NCI-H460 (cell line): ENCODE results near the gene HAGH. TPM values are rescaled to one million over a fixed set of nuclear protein-coding genes. Genes with fewer than 3 reads are reported as not detected.
"Not testable (repeated sequence)": the region's sequence is repeated elsewhere in the genome, so short reads cannot be mapped to it uniquely, and the experiment has no call there.

Source experiments
- DNase-seq: peaks from one replicate; pipeline ENCODE4 v3.0.0-alpha.2; 2016; ENCODE audit warnings: low read depth; ENCODE audit errors: extremely low read depth
- total RNA-seq: library from RNA; depleted of rRNA; stranded (reverse); fragments of >200 nt; shearing (Covaris generic); gene quantifications from 2 replicates; pipeline ENCODE4 v1.2.3, GENCODE V29; 2014

The HAGH gene
- total RNA-seq, 1 experiment from 2014 or later: 73.9 TPM

DNA sequence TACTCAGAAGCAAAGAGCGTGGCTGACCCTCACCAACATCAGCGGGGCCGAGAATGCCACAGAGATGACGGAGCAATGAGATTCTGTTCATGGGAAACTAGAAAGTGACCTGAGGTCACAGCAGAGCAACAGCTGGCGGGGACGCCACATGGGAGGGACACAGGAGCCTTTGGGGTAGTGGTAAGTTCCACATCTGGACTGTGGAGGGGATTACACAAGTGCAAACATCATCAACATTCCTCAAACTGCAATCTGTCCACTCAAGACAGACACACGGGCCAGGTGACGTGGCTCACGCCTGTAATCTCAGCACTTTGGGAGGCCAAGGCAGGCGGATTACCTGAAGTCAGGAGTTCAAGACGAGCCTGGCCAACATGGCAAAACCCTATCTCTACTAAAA lies 11.2 kb downstream of the HAGH start:
- DNase-seq: no peak

DNA sequence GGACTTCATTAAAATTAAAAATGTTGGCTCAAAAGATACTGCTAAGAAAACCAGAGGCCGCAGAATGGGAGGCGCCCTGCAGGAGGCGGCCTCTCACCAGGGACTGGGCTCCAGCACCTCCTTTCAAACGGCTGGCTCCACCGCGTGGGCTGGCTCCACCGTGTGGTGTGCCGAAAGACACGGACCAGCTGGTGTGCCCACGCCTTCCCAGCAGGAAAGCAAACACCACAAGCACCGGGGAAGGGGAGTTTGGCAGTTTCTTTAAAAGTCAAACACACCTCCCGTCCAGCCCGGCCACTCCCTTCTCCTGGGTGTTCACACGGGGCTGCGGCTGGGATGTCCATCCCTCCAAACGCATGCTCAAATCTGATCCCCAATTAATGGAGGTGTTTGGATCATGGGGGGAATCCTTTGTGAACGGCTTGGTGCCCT lies 13.9 kb downstream of the HAGH start:
- peak; percentile 57 for DNase-seq

DNA sequence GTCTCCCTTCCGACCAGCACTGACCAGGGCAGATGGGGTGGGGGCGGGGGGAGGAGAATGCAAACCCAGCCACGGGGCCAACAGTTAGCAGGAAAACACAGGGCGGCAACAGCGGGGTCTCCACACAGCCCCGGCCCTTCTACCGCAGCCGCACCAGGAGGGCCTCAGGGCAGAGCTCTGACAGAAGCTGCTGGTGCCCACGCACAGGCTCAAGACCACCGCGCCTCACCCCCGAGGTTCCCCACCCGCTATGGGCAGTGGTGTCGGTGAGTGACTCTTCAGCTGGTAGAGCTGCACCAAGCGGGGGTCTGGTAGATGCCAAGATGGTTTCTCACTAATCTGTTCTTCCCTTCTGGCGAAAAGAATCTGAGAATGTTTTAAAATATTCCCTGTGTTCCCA lies 16.1 kb downstream of the HAGH start:
- DNase-seq: no peak

DNA sequence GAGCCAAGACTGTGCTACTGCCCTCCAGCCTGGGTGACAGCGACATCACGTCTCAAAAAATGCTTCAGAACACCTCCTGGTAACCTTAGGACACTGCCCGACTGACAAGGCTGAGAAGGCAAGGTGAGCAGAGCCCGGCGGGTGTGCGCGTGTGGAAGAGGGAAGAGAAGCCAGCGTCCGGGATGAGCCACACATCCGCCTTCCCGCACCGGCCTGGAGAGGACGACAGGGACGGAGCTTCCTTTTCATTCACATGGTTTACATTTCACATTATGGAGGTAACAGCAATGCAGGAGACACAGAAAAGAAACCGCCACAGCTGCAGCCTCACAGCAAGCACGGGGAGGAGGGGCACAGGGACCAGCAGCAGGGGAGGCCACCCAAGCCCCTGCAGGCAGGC lies 16.5 kb downstream of the HAGH start:
- no peak for DNase-seq

DNA sequence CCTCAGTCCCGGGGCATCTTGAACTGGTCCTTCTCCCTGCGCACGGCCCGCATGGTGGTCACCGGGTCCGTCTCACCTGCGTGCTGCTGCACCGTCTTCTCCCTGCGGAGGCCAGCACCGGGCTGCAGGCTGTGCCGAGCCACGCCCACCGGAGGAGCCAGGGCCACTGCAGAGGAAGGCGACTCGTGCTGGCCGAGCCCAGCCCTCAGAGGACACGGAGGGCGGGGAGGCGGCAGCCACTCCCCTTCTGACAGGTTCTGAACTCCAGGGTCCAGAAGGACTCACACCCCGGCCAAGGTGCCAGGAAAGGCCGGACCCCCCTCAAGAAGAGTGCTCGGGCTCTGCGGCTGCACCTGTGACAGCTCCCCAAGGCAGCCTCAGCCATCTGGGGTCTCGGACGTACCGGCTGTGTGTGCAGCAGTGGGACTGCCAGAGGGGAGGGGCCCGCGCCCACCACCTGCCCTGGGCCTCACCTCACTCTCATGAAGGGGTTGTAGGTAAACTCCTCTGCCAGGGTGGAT lies 17.3 kb downstream of the HAGH start:
- no peak for DNase-seq

DNA sequence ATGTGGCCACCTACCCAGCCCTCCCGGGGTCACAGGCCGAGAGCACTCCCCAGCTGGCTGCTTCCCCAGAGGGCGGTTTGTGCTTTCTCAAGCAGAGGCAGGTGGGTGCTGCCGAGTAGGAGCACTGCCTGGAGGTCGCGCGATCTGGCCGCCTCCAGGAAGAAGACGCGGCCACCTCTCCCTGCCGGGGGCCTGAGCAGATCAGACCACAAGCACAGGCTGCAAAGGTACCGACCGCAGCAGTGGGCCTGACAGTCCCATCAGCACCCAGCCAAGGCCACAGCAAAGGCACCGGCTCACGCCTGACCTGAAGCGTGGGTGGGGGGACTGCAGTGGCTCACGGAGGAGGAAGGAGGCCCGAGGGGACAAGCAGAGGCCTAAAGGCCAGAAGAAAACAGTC lies 17.9 kb downstream of the HAGH start:
- no peak for DNase-seq

DNA sequence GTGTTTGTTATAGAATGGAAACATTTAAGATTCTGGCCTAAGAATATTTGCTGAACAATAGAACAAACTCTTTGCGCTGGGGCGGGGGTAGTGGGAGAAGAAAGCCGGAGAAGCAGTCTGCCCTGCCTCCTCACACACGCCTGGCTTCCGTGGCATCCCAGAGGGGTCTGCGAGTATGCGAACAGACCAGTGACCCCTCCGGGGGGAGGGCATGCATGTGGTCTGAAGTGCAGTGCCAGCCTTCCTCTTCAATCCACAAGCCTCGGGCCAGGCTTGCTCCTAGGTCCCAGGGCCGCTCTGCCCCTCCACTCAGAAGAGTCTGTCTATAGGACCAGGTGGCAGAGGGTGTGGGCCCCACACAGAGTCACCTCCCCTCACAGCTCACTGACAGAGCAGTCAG lies 19.0 kb downstream of the HAGH start:
- no peak for DNase-seq

DNA sequence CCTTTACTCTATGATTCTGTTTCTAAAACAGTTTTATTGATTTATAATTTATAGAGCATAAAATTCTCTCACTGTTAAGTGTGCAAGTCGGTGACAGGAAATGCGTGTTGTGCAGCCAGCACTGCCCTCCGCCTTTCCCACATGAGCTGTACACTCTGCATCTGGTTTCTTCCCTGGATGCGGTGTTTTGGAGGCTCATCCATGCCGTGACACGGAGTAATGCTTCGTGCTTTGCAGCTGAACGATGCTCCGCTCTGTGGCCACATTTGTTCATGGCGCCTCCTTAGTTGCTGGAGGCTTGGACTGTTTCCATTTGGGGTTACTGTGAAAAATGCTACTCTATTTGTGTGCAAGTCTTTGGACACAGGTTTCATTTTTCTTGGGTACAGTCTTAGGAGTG lies 25.9 kb downstream of the HAGH start:
- DNase-seq: no peak

DNA sequence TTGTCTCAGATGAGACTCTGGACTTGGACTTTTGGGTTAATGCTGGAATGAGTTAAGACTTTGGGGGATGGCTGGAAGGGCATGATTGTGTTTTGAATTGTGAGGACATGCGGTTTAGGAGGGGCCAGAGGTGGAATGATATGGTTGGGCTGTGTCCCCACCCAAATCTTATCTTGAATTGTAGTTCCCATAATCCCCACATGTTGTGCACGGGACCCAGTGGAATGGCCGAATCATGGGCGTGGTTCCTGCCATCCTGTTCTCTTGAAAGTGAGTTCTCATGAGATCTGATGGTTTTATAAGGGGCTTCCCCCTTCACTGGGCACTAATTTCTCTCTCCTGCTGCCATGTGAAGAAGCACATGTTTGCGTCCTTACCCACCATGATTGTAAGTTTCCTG lies 27.4 kb downstream of the HAGH start:
- DNase-seq: not testable (repeated sequence)

DNA sequence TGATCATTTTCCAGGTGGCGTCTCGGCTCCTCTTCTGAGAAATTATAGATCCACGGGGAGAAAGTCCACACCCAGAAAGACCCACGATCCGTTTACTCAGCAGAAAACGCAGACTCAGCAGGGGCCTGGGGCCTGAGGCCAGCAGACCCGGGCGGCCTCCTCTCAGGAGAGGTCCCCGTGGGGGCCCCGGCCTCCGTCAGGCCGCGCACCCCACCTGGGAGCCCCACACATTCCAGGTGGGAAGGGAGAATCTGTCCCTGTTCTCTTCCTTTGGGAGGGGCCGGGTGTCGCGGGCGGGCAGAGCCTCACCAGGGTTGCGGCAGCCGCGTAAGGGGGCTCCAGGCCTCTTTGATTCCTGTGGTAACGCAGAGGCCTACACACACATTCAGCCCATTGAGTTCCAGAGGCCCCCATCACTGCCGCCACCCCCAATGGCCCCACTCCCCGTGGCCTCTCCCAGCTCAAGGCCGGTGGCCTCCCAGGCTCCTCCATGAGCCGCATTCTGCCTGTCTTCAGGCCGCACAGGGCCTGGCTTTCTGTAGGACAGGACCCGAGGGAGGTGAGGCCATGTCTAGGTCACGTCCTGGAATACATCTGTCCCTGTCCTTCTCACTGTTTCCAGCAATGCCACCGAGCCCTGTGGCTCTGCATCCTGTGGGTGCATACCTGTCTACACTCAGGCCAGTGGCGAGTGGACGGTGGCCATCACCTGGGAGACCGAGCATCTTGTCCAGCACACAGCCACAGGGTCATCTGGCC lies 31.5 kb downstream of the HAGH start:
- DNase-seq: no peak

DNA sequence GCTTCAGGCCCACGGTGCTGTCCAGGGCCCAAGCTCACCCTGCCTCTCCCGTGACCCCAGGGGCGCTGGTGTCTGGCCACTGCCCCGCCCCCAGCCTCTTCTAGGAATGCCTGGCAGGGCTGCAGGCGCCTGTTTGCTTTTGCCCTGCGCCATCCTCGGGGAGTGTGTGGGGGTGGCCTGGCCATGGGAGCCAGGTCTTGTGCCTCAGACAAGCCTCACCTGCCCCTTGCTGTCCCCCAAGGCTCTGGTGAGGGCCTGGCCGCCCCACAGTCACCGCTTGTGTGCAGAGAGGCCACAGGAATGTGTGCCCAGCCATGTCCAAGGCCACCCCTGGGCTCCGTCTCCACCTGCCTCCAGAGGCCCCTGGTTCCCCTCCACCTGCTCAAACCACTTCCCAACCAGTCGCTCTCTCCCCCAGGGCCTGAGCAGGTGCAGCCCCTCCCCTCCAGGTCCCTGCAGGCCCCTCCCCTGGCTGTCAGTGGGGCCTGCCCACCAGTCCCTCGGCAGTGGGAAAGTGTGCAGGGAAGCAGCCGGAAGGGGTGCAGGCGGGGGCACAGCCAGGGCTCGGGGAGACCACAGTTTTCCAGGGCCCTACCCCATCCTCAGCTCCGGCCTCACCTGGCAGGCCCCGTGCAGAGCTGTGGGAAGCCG lies 32.3 kb downstream of the HAGH start:
- DNase-seq: no peak

DNA sequence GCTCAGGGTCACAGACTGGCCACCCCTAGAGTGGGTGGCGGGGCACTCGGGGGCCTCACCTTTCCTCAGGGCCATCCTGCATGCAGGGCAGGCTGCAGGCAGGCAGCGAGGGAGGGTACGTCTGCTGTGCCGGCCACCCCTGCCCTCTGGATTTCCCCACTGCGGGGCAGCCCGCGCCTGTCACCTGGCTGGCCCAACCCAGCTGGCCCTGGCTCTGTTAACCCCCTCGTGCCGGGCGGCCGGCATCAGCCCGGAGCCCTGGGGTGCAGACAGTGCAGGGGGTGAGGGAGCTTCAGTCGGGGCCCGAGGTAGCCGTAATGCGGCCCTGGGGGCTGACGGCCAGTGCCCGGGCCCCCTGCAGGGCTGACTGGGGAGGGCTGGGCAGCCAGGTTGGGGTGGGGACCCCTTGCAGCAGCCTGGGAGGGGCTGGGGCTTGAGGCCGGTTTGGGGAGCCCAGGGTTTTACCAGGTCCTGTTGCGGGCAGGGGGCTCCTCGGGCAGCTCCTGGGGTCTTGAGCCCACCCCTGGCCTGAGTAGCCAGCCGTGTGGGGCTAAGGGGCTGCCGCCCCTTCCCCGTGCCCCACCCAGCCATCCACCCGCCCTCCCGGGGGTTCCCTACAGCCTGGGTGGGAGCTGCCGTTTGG lies 32.9 kb downstream of the HAGH start, which contains the start of gene IGFALS:
IGFALS (minus strand) TSS at position 128 of the 643 bp plus-strand sequence; CDS start at position 75, 53 bp downstream.
- DNase-seq: no peak

DNA sequence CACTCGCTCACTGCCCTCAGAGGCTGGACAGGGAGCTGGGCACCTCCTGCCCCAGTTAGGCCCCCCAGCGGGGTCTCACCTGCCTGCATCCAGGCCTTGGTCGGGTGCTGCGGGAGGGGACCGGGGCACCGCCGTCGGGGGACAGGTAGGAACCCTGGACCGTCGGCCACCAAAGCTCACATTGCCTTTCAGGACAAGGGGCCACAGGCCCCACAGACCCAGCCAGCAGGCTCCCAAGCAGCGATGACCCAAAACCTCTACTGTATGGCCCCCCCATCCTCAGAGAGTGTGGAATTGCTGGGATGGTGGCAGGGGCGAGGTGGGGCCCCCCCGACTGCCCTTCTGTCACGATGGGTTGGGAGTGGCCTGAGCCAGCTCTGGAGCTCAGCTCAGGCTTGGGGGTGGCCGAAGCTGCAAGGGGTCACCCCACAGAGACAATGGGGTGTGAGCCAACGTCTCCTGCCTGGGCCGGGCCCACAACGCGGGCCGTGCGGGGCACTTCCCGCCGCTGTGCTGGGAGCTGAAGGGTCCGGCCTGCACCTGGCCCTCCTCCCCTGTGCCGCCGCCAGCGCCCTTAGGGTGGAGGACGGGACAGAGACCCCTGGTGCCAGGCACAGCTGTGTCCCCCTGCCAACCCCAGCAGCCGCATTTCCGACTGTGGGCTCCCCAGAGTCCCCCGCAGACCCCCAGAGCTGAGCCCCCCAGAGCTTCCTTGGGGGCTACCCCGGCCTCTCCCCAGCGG lies 33.6 kb downstream of the HAGH start:
- DNase-seq: no peak

DNA sequence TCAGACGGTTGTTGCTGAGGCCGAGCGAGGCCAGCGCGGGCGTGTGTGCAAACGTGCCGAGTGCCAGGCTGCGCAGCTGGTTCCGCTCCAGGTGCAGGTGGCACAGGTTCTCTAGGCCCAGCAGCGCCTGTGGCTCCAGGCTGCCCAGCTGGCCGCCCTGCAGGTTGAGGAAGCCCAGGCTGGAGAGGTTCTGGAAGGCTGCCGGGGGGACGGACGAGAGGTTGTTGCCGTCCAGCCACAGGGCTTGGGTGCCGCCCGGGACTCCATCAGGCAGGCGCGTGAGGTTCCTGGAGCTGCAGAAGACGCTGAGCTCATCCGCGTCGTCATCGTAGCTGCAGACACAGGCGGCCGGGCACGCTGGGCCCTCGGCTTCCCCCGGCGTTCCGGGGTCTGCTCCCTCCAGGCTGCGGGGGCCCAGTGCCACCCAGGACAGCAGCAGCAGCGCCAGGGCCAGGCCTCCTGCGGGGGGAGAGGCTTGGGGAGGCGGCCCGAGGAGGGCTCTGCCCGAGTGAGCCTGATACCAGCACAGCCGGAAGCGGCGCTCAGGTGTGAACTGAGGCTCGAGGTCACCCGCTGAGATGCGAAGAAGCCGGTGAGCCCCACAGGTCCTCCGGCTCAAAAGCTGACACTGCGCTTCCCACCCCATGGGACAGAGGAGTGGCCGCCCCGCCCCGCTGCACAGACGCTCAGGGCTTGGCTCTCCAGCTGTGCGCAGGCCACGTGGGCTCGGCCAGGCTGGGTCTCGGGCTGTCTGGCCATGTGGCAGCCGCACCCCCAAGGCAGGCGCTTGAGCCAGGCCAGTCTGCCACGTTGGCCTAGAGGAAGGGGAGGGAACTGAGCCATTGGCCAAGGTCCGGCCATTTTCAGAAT lies 34.4 kb downstream of the HAGH start:
- DNase-seq: no peak

DNA sequence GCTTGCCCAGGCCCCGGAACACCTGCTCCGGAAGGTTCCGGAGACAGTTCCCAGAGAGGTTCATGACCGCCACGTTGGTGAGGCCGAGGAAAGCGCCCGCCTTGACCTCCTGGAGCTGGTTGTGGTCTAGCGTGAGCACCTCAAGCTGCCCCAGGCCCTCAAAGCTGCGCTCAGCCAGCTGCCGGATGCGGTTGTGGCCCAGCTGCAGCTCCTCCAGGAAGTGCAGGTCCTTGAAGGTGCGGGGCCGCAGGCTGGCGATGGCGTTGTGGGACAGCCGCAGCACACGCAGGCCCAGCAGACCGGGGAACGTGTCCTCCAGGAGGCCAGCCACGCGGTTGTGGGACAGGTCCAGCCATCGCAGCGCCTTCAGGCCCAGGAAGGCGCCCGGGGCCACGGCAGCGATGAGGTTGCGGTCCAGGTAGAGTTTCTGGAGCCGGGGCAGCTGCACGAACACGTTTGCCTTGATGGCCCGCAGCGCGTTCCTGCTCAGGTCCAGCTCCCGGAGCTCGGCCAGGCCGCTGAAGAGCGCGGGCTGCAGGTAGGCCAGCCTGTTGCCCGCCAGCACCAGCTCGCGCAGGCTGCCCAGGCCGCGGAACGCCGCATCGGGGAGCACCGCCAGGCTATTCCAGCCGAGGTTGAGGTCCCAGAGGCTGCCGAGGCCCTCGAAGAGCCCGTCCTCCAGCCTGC lies 35.2 kb downstream of the HAGH start:
- no peak for DNase-seq

DNA sequence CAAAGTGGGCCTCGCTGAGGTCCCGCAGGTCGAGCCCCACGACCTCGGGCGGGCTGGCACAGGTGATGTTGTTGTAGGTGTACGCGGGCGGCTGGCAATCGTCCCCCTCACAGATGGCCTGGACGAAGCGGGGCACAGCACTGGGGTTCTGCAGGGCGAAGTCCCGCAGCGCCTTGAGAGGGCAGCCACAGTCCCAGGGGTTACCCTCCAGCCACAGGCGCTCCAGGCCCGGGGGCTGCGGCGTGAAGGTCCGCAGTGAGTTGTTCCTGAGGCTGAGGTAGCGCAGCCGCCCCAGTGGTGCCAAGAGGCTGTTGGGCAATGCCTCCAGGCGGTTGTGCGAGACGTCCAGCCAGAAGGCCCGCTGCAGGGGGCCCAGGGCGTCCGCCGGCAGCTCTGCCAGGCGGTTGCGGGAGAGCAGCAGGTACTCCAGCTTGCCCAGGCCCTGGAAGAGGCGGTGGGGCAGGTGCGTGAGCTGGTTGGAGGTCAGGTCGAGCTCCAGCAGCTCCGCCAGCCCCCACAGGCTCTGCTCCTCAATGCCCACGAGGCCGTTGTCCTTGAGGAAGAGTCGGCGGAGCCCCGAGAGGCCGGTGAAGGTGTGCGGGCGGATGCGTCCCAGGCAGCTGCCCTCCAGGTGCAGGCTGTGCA lies 35.9 kb downstream of the HAGH start:
- DNase-seq: no peak

DNA sequence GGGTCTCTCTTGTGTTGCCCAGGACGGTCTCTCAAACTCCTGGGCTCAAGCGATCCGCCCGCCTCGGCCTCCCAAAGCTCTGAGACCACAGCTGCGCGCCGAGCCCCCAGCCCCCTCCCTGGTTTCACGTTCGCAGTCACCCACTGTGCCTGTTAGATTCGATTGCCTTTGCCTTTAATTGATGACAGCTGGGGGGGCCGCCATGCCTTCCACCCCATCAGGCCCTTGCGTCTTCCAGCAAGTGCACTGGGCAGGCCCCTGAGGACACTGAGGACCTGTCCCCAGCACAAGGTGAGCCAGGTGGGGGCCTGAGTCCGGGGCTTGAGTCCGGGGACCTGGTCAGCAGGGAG lies 36.4 kb downstream of the HAGH start:
- DNase-seq: no peak

DNA sequence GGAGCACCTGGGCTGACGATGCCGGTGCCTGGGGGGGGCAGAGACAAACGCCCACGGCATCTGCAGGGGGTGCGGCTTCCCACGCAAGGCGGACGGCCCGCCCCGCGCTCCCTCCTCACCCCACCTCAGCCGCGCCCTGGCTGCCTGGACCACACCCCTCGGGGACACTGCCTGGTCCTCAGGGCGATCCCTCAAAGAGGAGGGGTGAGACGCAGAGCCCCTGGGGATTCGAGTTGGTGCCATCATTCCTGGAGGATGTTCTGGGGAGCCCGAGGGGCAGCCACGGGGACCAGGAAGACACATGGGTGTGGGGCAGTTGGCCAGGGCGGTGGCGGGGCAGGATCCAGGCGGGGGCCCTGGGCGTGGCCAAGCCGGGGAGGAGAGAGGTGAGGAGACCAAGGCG lies 37.0 kb downstream of the HAGH start:
- DNase-seq: no peak

DNA sequence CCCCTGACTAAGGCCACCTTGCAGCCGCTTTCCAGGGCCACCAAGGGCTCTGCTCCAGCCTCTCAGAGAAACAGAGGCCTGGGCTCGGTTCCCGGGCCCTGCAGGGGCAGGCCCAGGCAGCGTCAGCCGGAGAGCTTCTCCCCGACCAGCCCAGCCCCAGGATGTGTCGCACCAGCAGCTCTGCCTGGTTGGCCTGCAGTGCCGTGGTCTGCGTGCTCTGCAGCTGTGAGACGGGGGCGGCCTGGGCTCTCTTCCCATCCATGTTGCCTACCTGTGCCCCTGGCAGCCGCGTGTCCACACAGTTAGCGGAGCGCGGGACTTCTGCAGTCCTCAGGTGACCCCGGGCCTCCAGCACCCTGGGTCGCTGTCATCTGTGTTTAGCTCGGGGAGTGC lies 37.9 kb downstream of the HAGH start:
- no peak for DNase-seq
